Smooth muscle cell (in vitro differentiated cells): ENCODE data around the gene C5orf24. TPM values are rescaled to one million over a fixed set of nuclear protein-coding genes. Genes with fewer than 3 reads are reported as not detected.

Source experiments
- DNase-seq: peaks from one replicate; lab custom pipeline; 2025; ENCODE audit not compliant: unreplicated experiment; lab: John Stamatoyannopoulos, UW
- H2AFZ ChIP-seq: fragments of 200-600 bp; sonication (generic); 2 replicates; pipeline ENCODE4 v1.6.0; 2016; ENCODE audit warnings: antibody characterized with exemption, low read depth, mild to moderate bottlenecking
- H3F3A ChIP-seq: fragments of 200-600 bp; sonication (generic); 2 replicates; pipeline ENCODE4 v1.6.0; 2017; ENCODE audit warnings: antibody characterized with exemption, low read depth
- H3K27ac ChIP-seq: fragments of 200-600 bp; sonication (generic); 2 replicates; pipeline ENCODE4 v1.5.1; 2016; ENCODE audit warnings: low read depth, mild to moderate bottlenecking
- H3K27me3 ChIP-seq: fragments of 200-600 bp; sonication (generic); 2 replicates; pipeline ENCODE4 v1.6.1; 2016; ENCODE audit warnings: low read depth, mild to moderate bottlenecking
- H3K36me3 ChIP-seq: fragments of 200-600 bp; sonication (generic); 2 replicates; pipeline ENCODE4 v1.5.1; 2016; ENCODE audit warnings: low read depth
- H3K4me1 ChIP-seq: fragments of 200-600 bp; sonication (generic); 2 replicates; pipeline ENCODE4 v1.5.1; 2016; ENCODE audit warnings: low read depth
- H3K4me2 ChIP-seq: fragments of 200-600 bp; sonication (generic); 2 replicates; pipeline ENCODE4 v1.6.0; 2016; ENCODE audit warnings: mild to moderate bottlenecking
- H3K4me3 ChIP-seq: fragments of 200-600 bp; sonication (generic); 2 replicates; pipeline ENCODE4 v1.5.1; 2016; ENCODE audit warnings: mild to moderate bottlenecking
- H3K79me2 ChIP-seq: fragments of 200-600 bp; sonication (generic); 2 replicates; pipeline ENCODE4 v1.6.0; 2016; ENCODE audit warnings: low read depth, mild to moderate bottlenecking
- H3K9ac ChIP-seq: fragments of 200-600 bp; sonication (generic); 2 replicates; pipeline ENCODE4 v1.6.0; 2016; ENCODE audit warnings: low read depth
- H3K9me3 ChIP-seq: fragments of 200-600 bp; sonication (generic); replicated peaks from 2 replicates; pipeline ENCODE4 v1.5.1; 2016; ENCODE audit warnings: low read depth
- H4K20me1 ChIP-seq: fragments of 200-600 bp; sonication (generic); 2 replicates; pipeline ENCODE4 v1.6.0; 2016; ENCODE audit warnings: low read depth
- CTCF ChIP-seq: fragments of 200-600 bp; sonication (generic); IDR thresholded peaks from 2 replicates; pipeline ENCODE4 v1.5.1; 2017; ENCODE audit warnings: borderline replicate concordance, mild to moderate bottlenecking, antibody characterized with exemption; ENCODE audit not compliant: insufficient read depth, poor library complexity, severe bottlenecking
- WGBS: methylation state at CpG from one replicate; pipeline ENCODE4 v1.1.7; 2016; ENCODE audit warnings: low lambda C conversion rate; 5-methylcytosine and 5-hydroxymethylcytosine counted together
- polyA plus RNA-seq: library from polyadenylated mRNA; unstranded; fragments of >200 nt; fragmentation: Nextera tagmentation; extraction: Ambion mirVana; gene quantifications from 2 replicates; pipeline ENCODE4 v1.2.1, GENCODE V29; 2016
- total RNA-seq: library from RNA; depleted of rRNA; stranded (reverse); fragments of >200 nt; gene quantifications from 2 replicates; pipeline ENCODE4 v1.2.3, GENCODE V29; 2014

C5orf24 gene
- total and polyA plus RNA-seq, 2 experiments from 2014 or later: 34.3 to 88.3 TPM

DNA sequence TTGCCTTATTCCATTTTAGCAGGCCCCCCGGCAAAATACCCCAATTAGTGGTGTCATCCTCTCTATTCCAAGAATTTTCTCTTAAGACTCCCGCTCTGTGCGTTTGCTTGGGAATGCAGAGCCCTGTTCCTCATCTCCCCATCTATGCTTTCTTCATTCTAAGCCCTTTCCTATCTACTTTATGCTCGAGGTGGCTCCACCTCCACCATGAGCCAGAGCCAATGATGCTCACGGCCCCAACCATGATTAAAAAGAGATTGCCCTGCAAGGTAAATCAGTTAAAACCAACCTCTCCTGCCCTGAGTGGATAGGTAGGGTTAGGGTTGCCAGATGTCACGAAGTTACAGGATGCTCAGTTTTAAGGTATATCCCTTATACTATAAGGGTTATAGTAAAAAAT lies 27.7 kb downstream of the C5orf24 start:
- peaks cover 14% of the 10 kb centered on the region for H3F3A ChIP-seq
- peak overlapping the region; percentile 86 for H3K4me3 ChIP-seq
- peak overlapping the region; percentile 94 for H3K4me2 ChIP-seq
- no peaks in the 10 kb centered on the region for H3K36me3 ChIP-seq
- H4K20me1 ChIP-seq: no peaks in the 10 kb centered on the region
- peak overlapping the region; percentile 91 for H3K9ac ChIP-seq
- no peak for TF ChIP-seq CTCF
- no peak for DNase-seq
- 81% methylated on average over 6 of the region's 6 CpGs for WGBS
- no peaks in the 10 kb centered on the region for H3K9me3 ChIP-seq
- H3K27me3 ChIP-seq: no peaks in the 10 kb centered on the region
- H3K79me2 ChIP-seq: peaks cover 31% of the 10 kb centered on the region
- H2AFZ ChIP-seq: peak overlapping the region; percentile 97
- peaks cover 4% of the 10 kb centered on the region for H3K4me1 ChIP-seq
- H3K27ac ChIP-seq: peak overlapping the region; percentile 89

GRCh38 chr5:134873987-134874830 lies 28.4 kb downstream of the C5orf24 start, which contains the start of gene TXNDC15:
TSS of gene TXNDC15 (plus strand) at chr5:134874371. CDS start at chr5:134874428, 57 bp downstream.
- TF ChIP-seq CTCF: no peak
- Histone ChIP-seq H3K27me3 (no peaks in the 10 kb centered on the region), H3K4me2 (peak within 1 kb of the TSS; percentile 94), H3K4me3 (peak within 1 kb of the TSS; percentile 86), H2AFZ (peak within 1 kb of the TSS; percentile 97), H3K9ac (peak within 1 kb of the TSS; percentile 91), H3K4me1 (peaks cover 4% of the 10 kb centered on the region), H3K79me2 (peaks cover 38% of the 10 kb centered on the region), H3K9me3 (no peaks in the 10 kb centered on the region), H4K20me1 (peaks cover 7% of the 10 kb centered on the region), H3F3A (peaks cover 14% of the 10 kb centered on the region), H3K36me3 (no peaks in the 10 kb centered on the region), H3K27ac (peak within 1 kb of the TSS; percentile 89)
- 8% methylated on average over 47 of the region's 79 CpGs for WGBS
- DNase-seq: peak; percentile 48

GRCh38 chr5:134874831-134875655 lies 29.3 kb downstream of the C5orf24 start:
- Histone ChIP-seq H3F3A (peaks cover 14% of the 10 kb centered on the region), H3K4me3 (peak overlapping the region; percentile 86), H3K9ac (peak overlapping the region; percentile 91), H3K9me3 (no peaks in the 10 kb centered on the region), H2AFZ (peak overlapping the region; percentile 97), H3K27me3 (no peaks in the 10 kb centered on the region), H3K79me2 (peaks cover 44% of the 10 kb centered on the region), H4K20me1 (peaks cover 15% of the 10 kb centered on the region), H3K4me1 (peaks cover 4% of the 10 kb centered on the region), H3K4me2 (peak overlapping the region; percentile 94), H3K27ac (peak overlapping the region; percentile 89), H3K36me3 (no peaks in the 10 kb centered on the region)
- no peak for TF ChIP-seq CTCF
- peak; percentile 28 for DNase-seq
- 6% methylated on average over 20 of the region's 20 CpGs for WGBS
